NCI-H1105 treated with DMSO at 0.1 percent for 48 hours (cell line): ENCODE measurements around the gene SEMA7A.

Experiments
- DNase-seq: peaks from one replicate; lab custom pipeline; 2025; lab: John Stamatoyannopoulos, UW

SEMA7A gene

DNA sequence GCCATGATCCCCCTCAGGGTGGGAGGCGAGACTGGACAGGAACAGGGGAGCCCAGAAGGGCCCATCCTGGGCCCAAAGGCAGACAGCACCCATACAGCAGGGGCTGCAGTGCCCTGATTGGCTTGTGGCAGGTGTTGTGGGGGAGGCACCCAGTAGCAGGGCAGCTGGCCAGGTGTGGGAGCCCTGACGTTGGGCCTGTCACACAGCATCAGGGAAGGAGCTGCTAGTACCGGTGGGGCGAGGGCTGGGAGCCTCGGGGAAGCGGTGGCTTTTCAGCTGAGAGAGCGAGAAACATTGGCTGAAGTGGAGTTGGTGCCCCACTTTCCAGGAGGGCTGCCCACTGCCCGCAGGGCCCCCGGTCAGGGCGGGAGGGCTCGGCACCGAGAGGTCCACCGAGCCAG is 46.6 kb downstream of the SEMA7A start:
- no peak for DNase-seq

DNA sequence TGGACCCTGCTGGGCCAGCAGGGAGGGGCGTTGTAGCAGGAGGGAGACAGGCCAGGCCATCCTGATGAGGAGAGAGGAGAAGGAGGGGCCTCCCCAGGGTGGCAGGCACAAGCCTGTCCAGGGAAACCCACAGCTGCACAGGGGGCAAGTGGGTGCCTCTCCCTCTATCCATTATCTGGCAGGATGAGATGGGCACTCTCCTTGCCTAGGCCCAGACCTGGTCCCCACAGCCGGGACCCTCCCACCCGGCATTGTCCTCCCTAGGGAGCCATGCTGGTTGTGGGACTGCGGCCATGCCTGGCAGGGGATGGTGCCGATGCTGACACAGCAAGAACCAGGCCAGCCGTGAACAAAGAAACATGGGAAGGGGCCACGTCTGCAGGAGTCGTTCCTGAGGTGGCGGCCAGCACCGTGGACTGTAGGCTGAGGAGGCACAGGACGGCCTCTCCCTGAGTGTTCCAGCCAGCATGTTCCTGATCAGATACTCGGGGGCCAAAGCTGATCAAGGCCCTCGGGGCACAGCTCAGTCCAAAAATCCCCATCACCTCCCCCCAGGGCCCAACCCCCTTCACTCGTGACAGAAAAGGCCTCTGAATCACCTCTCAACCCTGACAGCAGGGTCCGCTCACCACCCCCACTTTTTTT is 47.1 kb downstream of the SEMA7A start:
- no peak for DNase-seq

DNA sequence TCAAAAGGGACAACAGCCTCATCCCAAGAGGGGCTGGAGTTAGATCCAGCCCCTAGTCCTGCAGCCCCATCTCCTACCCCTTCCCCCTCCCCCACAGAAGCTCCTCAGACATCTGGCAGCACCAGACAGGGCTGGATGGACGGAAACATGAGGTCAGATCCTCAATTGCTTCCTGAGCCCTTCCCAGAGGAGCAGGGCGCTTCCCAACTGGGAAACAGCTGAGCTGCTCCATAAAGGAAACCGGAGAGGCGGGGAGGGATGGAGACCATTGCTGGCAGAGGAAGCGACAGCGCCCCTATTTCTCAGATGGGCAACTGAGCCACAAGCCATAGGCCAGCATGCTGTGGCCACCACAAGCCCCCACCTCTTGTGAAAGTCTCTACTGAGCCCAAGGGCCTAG is 48.0 kb downstream of the SEMA7A start:
- DNase-seq: no peak

DNA sequence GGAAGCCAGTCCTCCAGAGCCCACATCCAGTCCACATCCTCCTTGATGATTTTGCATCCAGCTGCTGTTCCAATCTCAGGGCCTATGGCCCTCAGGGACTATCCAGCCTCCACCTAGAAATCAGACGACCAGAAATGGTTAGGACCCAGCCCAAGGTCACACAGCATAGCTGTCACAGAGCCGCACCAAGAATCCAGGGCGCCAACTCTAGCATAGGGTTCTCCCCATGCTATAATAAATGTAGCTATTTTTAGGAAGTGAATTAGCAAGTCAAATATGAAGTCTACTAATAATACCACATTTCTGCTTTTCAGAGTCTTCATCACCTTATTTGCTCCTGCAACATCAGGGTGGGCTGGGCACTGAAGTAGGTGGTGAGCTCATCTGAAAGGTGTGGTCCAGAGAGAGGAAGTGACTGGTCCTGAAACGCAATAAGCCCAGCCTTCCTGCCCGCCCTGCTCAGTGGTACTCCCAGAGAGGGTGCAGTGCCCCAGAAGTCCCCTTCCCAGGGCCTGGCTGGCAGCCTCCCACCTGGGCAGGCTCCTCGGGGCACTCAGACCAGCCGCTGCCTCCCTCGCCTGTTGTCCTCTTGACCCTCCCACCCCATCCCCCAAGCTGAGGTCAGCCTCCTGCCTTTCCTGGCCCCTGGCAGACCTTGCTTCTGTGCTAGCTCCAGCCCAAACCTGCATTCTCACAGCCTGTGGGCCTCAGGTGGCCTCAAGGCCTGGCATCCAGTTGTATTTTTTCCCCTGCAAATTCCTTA is 48.7 kb downstream of the SEMA7A start:
- no peak for DNase-seq

DNA sequence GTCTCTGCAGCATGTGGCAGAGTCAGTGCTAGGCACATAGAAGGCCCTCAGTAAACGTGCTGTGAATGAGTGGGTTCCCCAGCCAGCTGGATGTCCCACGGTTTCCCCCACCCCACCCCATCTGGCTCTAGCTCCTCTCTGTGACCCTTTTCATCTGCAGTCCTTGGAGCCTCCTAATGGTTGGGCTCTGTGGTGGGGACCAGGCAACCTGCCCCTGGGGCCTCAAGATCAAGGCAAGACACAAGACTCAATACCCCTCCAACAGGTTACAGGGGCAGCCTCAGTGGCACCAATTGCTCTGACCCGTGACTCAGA is 49.2 kb downstream of the SEMA7A start:
- DNase-seq: no peak

DNA sequence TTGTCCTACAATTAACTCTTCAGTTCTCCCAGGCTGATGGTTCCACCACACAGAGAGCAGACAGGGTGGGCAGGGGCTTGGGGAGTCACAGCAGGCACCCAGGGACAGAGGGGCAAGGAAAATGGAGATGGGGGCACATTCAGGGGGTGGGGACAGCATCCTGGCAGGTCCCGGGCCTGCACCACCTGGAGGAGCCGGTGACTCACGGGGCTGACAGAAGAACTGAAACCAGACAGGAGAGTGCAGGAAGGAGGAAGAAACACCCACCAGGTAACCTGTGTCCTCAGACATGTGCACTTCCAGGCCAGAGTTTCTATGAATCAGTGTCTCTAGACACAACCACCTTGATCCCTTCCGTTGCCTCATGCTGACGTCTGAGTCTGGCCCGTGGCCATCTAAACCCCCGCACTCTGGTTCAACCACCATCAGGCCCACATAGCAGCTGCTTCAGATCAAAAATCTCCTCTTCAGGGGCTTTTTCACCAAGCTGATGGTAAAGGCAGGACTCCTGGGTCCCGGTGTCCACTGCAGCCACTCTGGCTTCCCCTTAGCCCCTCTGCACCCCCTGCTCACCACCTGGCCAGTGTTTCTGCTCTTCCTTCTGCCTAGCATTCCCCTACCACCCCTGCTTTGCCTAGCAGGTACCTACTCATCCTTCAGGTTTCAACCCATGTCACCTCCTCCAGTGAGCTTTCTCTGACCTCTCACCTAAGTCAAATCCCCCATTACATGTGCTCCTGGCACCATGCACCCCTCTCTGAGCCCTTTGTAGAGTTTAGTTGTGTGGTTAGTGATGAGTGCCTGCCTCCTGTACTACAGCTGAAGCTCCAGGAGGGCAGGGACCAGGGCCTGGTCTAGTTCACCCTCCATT is 49.8 kb downstream of the SEMA7A start:
- DNase-seq: no peak

DNA sequence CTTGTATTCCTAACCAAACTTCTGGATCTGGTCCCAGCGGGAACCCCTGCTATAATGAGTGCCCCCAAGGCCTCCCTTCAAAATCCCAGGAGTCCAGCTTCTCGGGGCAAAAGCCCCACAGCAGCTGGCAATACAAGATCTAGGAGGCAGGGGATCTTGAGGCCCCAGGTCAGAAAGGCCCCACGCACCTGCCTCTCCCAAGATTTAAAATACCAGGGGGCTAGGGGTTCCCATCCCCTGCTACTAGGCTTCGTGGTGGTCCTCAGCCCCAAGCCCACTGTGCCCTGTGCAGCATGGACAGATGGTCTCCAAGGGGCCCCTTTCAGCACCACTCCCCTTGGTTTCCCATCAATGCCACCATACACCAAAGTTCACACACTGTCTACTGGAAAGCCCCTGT is 50.5 kb downstream of the SEMA7A start:
- no peak for DNase-seq

DNA sequence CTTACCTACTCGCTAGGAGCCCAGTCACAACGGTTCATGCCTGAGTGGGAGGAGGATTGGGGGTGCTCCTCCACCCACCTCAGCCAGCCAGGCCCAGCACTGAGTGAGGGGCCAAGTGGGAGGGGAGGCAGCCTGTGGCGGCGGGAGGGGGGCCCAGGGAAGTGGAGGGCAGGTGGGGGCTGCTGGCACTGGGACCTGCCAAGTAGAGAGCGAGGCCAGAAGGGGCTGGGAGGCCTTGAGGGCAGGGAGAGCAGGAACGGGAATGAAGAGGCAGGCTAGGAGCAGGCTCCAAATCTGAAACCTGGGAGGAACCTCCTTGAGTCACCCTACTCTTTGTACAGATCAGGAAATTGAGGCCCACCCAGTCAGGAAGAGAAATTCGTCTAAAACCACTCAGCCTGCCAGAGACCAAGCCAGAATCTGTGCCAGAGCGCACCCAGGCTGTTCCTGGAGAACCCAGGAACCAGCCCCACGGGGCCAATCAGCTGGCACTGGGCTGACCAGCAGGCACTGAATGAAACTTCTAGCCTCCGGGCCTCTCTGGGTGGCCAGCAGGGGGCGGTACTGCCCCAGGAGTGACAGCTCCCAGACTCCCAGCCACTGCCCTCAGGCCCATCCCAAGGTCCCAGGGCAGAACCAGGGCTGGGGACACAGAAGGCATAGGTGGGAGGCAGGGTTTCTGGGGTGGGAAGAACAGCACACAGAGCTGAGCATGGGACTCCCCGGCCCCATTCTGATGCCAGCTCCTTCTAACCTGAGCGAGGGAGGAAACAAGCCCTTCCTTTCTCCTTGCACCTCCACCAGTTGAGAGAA is 51.5 kb downstream of the SEMA7A start:
- peak; percentile 36 for DNase-seq

DNA sequence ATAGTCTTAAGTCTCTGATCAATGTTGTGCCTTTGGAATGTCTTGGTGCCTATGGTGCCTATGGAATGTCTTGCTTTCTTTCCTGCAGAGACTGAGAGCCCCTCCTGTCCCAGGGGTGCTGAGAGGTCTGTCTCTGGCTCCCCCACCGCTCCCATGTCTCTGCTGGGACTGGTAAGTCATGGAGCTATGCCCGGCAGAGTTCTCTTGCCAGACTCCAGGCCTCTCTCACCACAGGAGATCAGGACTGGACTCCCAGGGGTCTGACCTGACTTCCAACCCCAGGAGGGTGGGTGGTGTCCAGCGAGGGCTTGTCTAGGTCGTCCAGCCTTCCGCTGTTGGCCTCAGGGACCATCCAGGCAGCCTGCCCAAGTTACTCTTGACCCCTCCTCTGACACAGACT is 52.3 kb downstream of the SEMA7A start:
- DNase-seq: no peak

DNA sequence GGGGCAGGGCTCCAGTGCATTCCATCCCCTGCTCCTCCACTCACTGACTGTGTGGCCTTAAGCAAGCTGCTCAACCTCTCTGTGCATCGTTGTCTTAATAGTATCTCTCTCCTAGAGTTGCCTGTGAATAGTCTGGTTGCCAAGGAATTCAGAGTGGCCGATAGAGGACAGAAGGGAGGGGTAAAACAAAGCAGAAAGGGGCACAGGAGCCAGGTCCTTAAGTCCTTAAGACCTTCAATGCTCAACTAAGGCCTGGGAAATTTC is 52.6 kb downstream of the SEMA7A start:
- DNase-seq: no peak

DNA sequence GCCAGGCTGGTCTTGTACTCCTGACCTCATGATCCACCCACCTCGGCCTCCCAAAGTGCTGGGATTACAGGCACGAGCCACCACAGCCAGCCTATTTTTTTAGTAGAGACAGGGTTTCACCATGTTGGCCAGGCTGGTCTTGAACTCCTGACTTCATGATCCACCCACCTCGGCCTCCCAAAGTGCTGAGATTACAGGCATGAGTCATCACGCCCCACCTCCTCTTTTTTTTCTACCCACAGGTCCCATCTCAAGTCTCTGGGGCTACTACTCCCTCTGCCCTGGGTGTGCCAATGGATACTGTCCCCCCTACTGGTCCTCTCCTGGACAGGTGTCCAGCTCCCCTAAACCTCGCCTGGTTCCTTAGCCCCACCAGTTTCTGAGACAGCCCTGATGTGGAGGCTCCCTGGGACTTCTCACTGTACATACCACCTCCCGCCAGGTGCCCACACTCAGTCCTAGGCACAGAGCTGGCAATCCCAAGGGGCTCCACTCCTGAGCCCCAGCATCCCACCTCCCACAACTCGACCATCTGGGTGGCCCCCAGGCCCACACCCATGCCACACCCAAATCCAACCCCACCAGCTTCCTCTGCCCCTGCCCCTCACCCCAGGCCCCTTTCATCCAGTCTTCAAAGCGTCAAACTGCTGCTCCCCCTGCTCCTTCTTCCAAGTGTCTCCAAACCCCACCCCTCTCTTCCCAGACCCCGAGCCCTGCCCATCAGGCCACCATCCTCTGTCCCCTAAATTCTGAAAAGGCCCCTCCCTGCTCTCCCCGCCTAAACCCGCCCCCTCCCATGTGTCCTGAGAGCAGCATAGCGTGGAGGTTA is 53.2 kb downstream of the SEMA7A start:
- no peak for DNase-seq

DNA sequence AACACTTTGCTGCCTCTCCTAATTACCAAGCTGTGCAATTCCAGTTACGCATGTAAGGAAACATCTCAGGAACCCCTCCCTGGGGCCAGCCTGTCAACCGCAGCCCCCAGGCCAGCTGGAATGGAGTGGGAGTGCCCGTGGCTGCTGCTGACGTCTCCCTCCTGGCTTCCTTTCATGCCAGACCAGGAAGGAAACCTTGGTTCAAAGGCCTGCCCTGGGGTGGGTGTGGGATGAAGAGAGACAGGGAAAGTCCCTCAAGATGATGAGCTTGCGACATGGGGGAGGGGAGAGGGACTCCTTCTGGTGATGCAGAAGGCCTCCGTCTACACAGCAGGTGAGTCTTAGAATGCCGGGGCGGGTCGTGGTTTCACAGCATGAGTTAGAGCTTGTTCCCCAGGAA is 54.9 kb downstream of the SEMA7A start:
- DNase-seq: no peak

DNA sequence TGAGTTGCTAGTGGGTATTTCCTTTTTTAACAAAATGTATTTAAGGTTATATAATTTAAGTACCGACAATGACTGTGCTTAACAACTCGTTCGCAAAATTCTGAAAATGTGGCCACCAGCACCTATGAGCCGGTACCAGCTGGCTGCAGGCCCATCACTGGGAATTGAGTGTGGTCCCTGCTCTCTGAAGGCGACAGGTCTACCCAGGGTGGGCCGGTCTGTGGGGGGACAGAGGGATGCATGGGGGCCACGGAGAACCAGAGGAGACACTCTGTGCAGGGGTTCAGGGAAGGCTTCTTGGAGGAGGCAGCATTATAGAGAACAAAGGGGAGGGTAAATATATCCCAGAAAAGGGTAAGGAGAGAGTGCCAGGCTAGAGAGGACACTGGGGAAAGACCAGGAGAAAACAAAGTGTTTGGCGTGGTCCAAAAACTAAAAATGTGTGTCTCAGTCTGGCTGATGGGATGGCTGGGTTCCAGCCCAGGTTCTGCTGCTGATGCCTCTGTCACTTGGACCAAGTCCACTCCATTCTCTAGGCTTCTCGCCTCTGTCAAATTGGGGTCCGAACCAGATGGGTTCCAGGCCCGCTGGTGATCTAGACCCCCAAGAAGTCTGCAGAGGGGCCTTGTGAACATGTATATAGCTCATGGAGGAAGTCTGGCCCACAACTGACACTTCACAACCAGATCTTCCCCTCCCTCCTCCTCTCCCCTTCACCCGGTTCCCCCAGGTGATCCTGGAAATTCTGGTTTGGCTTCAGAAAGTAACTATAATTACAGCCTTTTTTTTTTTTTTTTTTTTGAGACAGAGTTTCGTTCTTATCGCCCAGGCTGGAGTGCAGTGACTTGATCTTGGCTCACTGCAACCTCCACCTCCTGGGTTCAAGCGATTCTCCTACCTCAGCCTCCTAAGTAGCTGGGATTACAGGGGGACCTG is 55.7 kb downstream of the SEMA7A start:
- no peak for DNase-seq

DNA sequence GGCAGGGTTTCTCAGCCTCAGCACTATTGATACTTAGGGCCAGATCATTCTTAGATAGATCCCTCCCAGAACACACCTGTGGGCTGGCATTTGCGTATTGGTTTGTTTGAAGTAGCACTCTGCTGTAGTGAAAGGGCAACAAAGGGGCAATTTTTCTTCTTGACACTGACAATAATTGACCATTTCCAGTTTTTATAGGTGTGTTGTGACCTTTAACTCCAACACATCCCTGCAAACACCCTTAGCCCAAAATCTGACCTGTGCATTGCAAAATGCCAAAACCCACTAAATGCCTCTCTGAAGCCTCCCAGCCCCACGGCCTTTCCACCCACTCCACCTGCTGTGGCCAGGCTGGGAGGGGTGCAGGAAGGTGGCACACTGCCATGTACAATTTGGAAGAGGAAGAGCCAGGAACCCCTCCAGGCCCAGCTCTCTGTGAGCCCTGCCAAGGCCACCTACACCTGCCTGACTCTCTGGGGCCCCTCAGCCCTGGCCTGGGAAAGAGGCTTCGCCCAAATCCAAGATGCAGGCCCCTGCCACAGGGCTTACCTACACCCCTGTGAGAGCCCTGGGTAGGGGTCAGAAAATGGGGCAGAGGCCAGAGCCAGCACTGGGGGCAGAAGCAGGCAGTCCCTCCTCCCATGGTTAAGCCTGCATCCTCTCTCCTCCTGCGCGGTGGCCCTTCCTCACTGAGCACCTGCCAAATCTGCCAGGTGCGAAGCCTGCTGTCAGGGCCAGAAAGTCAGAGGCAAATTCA is 56.8 kb downstream of the SEMA7A start:
- peak; percentile 2 for DNase-seq

DNA sequence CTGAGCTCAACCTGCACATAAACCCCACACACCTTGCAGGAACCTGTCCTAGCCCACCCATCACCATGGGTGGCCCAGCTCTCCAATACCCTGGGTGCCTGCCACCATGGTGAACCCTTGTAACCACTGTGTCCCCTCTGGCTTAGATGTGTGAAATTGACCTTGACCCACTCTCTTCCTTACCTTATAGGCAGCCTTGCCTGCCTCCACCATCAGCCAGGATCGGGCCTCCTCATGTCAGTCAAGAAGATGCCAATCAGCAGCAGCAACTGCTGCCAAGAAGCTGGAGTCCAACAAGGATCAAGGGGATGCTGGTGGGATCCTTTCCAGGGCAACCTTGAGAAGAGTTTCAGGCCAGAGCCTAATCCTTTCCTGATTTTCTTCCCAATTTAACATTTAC is 57.5 kb downstream of the SEMA7A start:
- no peak for DNase-seq

DNA sequence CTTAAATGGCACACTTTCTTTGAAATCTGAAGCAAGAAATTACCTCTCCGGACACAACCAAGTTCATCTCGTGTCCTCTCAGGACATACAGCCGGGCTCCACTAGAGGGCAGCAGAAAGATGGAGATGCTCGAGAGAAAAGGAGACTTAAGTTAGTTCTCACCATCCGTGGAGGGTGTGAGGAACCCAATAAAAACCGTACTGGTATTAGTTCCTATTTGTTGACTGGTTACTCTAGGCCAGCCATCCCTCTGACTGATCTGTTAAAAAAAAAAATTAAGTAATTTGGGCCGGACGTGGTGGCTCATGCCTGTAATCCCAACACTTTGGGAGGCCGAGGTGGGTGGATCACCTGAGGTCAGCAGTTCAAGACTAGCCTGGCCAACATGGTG is 58.5 kb downstream of the SEMA7A start:
- peak; percentile 52 for DNase-seq

DNA sequence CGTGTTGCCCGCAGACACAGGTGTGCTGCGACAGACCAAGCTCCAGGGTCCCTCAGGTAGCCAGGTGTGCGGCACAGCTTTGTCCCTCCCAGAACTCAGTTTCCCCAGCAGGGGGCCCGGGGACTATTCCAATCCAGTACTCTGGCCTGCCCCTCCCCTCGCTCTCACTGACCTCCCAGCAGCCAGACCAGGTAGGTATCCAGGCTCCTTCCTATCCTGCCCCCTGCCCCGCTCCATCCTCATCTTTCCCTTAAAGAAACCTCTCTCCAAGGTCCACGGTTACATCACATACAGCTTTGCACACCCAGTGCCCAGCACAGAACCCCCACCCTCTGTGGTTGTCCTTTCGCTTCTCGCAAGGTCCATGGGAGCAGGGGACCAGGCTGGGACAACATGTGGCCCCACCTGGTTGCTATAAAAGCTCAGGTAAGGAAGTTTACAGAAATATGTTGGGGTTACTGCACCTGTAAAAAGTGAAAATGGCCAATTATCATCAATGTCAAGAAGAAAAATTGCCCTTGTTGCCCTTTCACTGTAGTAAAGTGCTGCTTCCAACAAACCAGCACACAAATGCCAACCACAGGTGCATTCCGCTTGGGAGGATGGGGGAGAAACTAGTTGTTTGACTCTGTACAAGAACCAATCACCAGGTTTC is 59.0 kb downstream of the SEMA7A start:
- DNase-seq: no peak

DNA sequence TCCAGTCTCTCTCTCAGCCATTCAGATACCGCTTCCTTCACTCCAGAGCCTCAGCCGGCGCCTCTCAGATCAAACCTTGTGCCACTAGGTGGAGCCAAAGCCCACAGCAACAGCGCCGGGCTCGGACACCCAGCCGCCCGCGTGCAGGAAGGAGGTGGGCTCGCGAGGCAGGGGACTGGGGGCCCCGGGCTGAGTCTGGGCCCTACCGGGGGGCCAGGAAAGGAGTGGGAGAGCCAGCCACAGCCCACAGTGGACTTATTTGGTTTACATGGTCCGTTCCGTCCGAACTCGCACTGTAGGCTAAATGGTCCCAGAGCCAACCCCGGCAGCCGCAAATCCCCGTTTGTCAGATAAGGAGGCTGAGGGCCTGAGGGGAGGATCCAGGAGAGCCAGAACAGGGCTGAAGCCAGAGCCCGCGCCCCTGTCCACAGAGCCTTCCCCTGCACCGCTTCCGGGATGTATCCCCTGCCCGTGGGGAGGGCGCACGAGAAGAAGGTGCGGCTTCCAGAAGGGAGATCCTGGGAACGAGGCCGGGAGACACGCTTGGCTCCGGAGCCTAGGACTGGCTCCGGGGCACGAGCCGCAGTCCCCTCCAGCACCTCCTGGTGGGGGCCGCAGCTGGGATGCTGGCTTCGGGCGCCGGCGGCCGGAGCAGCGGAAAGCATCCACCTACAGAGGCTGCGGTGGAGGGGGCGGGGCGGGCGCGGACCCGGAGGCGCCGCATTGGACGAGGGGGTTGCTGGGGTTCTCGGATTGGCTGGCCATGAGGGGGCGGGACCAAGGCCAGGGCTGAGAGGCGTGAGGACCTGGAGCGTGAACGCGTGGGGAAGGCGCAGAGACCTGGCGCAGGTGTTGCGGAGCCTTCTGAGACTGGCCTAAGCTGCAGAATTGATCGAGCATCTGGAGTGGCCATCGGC is 59.8 kb downstream of the SEMA7A start:
- peak; percentile 74 for DNase-seq
